Activated effector memory CD4-positive, alpha-beta T cell treated with Interleukin-2 at 50 U/mL for 16 hours (primary cell): Measurements from ENCODE around the gene CCT7.

Experiments
- DNase-seq: peaks from one replicate; pipeline ENCODE4 v3.0.0-alpha.2; 2020

The CCT7 gene

DNA sequence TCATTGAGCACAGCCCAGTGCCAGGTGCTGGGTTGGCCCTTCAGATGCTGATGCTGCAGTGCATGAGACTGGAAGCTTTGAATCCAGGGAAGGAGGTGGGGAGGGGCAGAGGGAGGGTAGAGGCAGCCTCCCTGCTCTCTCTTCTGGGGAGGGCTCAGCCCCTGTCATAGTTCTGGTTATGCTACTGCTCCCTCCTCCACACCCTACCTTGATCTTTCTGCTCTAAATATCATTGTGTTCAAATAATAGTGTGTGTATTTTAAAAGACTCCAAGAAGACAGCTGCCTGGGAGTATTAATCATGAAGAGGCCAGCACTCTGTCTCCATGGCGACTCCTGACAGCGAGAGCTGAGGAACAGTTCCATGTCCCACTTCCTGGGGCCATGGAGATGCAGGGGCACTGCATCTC, 63.0 kb downstream of the CCT7 start:
- DNase-seq: no peak

GRCh38 chr2:73297586-73297985, 63.5 kb downstream of the CCT7 start:
- no peak for DNase-seq

DNA sequence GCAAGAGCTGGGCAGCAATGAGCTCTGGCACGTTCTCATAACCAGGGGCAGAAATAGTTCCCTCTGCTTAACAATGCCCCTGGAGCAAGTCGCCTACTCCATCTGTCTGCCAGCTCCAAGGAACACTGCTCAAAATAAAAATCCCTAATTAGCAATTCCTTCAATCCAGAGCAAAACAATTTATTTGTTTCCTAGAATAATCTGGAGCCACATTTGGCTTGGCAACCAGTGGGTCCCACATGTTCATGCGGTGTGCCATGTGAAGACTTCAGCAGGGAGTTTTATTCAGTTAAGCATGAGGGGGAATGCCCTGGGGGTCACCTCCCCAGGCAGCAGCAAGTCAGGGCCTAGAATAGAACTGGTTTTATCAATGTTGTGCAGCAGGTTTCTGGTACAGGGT, 66.8 kb downstream of the CCT7 start:
- no peak for DNase-seq

DNA sequence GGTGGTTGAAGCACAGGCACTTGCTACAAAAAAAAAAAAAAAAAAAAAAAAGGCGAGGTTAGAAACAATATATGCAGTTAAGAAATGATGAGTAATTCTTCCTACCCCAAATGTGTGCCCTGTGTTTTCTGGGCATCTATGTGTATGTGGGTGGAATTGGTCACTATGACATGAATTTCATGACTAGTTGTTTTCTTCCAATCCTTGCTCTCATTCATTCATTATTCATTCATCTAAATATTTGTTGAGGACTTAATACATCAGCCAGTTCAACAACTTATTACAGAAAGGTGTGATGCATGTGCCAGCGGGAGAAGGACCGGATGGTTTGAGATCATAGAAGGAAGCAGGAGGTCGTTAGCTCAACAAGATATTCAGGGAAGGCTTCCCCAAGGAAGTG, 67.5 kb downstream of the CCT7 start:
- no peak for DNase-seq
